Coronary artery (tissue), 2 donors: ENCODE results near the gene GNAL.

Experiments used
- DNase-seq: peaks from one replicate; pipeline ENCODE4 v3.0.0-alpha.2; 2017; ENCODE audit warnings: low spot score
- H3K27ac ChIP-seq, 2 donors: fragments of 200-600 bp; sonication (generic); one replicate each; pipeline ENCODE4 v1.5.1; 2016 to 2019
- H3K4me3 ChIP-seq: fragments of 200-600 bp; sonication (generic); 2 replicates; pipeline ENCODE4 v1.5.1; 2016; ENCODE audit warnings: mild to moderate bottlenecking, moderate library complexity
- CTCF ChIP-seq: fragments of 200-600 bp; sonication (generic); IDR thresholded peaks from one replicate; pipeline ENCODE4 v1.5.1; 2019; ENCODE audit warnings: antibody characterized with exemption

Gene GNAL

DNA sequence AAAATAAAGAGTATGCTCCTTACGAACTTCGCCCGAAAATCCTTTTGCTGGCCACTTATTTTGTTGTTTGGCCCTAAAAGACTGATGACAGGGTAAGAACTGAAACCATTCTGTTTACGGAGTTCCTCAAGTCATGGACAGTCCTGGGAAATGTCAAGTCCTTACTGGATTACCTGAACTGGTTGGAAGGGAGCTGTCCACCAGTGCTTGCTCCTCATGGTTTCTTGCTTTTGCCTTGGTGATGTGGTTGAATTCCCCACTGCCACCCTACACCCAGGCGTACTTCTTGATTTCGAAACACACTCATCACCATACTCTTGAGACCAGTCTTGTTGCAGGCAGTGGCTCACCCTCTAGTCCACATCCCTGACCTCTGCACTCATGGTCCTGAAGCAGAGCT lies 113.1 kb downstream of the GNAL start:
- no peak for TF ChIP-seq CTCF
- DNase-seq, result no peak
- Histone ChIP-seq H3K4me3 (no peak overlapping the region), H3K27ac (no peak overlapping the region)

DNA sequence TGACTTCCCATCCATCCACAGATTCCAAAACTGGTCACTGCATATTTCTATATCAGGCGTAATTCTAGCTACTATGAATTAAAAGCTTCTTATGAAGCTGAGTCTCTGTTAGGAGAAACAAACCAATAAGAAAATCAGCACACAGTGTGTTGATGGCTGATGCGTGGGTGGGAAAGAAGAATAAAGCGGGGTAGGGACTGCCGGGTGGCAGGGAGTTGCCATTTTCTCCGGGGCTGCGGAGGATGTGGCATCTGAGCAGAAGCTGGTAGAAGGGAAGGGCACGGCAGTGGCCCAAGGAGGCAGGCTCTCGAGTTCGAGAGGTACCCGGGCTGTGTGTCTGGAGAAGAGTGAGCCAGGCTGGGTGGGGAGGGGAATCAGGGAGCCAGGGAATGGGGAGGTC lies 113.5 kb downstream of the GNAL start:
- Histone ChIP-seq H3K4me3 (no peak overlapping the region), H3K27ac (no peak overlapping the region)
- DNase-seq, result no peak
- TF ChIP-seq CTCF, result no peak

- Histone ChIP-seq H3K4me3 (no peak overlapping the region), H3K27ac (no peak overlapping the region)
- no peak for TF ChIP-seq CTCF
- no peak for DNase-seq
Measured at GRCh38 chr18:11807233-11807632, 118.2 kb downstream of the GNAL start.

DNA sequence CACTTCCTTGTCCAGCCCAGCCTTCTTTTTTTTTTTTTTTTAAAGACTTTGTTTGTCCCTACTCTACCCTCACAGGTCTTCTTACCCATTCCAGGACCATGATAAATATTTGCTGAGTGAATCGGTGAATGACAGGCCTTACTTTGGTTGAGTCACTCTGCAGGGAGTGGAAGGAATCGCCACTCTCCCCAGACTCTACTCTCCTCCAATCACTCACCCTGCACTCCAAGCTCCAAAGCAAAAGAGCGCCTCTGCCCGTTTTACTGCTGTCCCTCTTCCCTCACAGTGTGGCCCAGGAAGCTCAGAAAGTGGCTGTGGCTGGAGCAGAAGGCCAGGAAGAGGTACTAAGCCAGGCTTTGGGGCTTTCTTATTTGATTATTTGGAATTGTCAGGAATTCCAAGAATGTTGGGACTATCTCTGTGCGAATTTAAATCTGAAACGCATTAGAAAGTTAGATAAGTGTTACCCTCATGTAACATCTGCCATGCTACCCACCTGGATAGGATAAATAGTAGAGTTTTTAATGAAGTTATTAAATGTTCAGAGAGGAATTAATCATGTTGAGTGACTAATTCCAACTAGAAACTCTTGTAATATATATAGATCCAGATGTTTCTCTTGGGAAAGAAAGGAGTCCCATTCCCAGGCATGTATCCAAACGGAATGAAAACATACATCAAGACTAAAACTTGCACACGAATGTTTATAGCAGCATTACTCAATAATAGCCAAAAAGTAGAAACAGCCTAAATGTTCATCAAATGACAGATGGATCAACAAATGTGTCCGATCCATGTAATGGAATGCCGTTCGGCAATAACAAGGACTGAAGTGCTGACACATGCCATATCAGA lies 119.2 kb downstream of the GNAL start:
- H3K4me3 ChIP-seq, result no peak overlapping the region
- TF ChIP-seq CTCF, result no peak

DNA sequence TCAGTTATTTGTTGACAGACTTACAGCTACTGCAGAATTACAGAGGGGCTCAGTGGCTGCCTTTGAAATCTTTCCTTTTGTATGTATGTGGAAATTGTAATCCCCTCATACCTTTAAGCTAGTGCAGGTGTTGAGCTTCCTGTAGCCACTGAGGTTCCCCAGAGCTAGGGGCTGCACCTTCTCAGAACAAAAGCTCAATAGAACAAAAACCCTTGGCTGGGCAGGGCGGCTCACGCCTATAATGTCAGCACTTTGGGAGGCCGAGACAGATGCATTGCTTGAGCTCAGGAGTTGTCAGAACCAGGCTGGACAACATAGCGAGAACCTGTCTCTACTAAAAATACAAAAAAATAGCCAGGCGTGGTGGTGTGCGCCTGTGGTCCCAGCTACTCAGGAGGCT lies 120.8 kb downstream of the GNAL start:
- TF ChIP-seq CTCF, result no peak
- Histone ChIP-seq H3K4me3 (no peak overlapping the region), H3K27ac (no peak overlapping the region)
- DNase-seq, result no peak

More for the DNA sequence above, 119.2 kb downstream of the GNAL start:
- no peak for DNase-seq
- H3K27ac ChIP-seq, result no peak overlapping the region

DNA sequence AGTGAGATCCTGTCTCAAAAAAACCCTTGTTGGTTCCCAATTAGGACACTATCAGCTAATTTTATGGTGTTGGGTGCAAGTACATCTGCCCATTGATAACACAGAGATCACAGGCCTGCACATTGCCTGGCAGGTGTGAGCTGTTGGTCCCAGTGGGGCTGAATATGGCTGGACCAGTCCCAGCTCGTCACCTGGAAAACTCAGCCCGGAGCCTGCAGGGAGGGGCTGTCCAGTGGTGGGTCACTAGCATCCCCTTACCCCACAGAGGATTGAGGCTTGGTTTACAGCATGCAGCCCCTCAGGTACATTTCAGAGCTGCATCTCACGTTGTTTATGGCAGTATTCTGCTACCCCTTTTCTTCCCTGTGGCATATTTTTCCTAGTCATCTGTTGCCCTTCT lies 121.3 kb downstream of the GNAL start:
- TF ChIP-seq CTCF, result no peak
- Histone ChIP-seq H3K4me3 (no peak overlapping the region), H3K27ac (no peak overlapping the region)
- no peak for DNase-seq

- Histone ChIP-seq H3K4me3 (no peak overlapping the region), H3K27ac (no peak overlapping the region)
- no peak for DNase-seq
- no peak for TF ChIP-seq CTCF
Measured at GRCh38 chr18:11811009-11811408, 121.9 kb downstream of the GNAL start.
